ENCODE data around the gene NUMA1.

Gene NUMA1

DNA sequence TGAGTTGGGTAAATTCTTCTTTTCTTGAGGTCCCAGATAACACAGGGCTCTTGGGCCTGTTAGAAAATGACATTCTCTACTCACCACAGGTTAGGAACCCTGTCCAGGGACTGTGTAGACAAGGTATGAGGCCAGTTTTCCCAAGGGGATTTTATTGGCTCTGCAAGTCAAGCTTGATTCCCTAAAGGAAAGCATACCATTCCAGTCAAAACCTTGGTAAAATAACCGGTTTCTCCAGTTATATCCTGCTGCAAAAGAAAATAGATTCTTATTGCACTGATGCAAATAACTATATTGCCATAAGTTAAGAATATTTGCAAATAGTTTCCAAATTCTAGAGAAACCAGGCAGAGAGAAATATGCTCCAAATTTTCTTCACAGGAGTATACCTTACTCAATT is 45.6 kb upstream of the NUMA1 start:
- H3K79me2 ChIP-seq (ENCODE audit: control insufficient read depth, low read length): no peaks in the 10 kb centered on the region
- H3K4me3 ChIP-seq (ENCODE audit: low read length): no peak overlapping the region
- H3K36me3 ChIP-seq (ENCODE audit: control insufficient read depth, low read length): no peaks in the 10 kb centered on the region
- H3K4me1 ChIP-seq (ENCODE audit: control insufficient read depth, low read length): no peaks in the 10 kb centered on the region
- no peaks in the 10 kb centered on the region for H3F3A ChIP-seq (ENCODE audit: control insufficient read depth, insufficient read depth)
- H4K20me1 ChIP-seq (ENCODE audit: control insufficient read depth, insufficient read depth, low read depth, low read length): no peaks in the 10 kb centered on the region
- H3K4me2 ChIP-seq (ENCODE audit: low read length): no peak overlapping the region
- H3K9me2 ChIP-seq (replicated peaks; ENCODE audit: control insufficient read depth, low read length): no peaks in the 10 kb centered on the region
- no peak overlapping the region for H3K27ac ChIP-seq (ENCODE audit: low read depth, low read length)
- no peak for TF ChIP-seq EZH2phosphoT487 (IDR thresholded peaks at IDR 0.05; ENCODE audit: borderline replicate concordance, low read length)
- TF ChIP-seq, protein P1, sequence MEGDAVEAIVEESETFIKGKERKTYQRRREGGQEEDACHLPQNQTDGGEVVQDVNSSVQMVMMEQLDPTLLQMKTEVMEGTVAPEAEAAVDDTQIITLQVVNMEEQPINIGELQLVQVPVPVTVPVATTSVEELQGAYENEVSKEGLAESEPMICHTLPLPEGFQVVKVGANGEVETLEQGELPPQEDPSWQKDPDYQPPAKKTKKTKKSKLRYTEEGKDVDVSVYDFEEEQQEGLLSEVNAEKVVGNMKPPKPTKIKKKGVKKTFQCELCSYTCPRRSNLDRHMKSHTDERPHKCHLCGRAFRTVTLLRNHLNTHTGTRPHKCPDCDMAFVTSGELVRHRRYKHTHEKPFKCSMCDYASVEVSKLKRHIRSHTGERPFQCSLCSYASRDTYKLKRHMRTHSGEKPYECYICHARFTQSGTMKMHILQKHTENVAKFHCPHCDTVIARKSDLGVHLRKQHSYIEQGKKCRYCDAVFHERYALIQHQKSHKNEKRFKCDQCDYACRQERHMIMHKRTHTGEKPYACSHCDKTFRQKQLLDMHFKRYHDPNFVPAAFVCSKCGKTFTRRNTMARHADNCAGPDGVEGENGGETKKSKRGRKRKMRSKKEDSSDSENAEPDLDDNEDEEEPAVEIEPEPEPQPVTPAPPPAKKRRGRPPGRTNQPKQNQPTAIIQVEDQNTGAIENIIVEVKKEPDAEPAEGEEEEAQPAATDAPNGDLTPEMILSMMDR (IDR thresholded peaks at IDR 0.05; ENCODE audit: low read depth, low read length, poor library complexity, severe bottlenecking): no peak
- no peaks in the 10 kb centered on the region for H3K27me3 ChIP-seq (ENCODE audit: control insufficient read depth, low read length)
- H3K9me3 ChIP-seq (ENCODE audit: control insufficient read depth, insufficient read depth, low read length): peaks cover 39% of the 10 kb centered on the region

DNA sequence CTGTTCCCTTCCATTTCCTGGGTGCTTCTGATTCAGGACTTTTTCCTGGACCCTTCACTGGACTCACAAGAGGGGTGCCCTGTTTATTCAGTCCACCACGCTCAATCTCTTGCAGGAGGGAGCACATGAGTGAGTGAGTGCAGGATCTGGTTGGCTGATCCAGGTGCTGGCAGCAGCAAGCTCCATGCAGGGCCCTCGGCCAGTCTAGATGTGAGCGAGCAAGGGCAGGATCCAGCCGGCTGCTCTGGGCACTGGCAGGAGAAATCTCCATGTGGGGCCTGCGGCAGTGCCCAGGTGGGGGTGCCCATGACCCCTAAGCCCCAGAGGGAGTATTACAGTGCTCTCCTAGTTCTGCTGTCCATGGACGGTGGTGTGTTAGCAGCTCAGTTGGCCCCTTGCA is 43.7 kb upstream of the NUMA1 start:
- Histone ChIP-seq H3K27ac (ENCODE audit: low read depth, low read length) (no peak overlapping the region), H3K79me2 (ENCODE audit: control insufficient read depth, low read length) (no peaks in the 10 kb centered on the region), H3F3A (ENCODE audit: control insufficient read depth, insufficient read depth) (no peaks in the 10 kb centered on the region), H3K27me3 (ENCODE audit: control insufficient read depth, low read length) (no peaks in the 10 kb centered on the region), H3K9me2 (replicated peaks; ENCODE audit: control insufficient read depth, low read length) (no peaks in the 10 kb centered on the region), H4K20me1 (ENCODE audit: control insufficient read depth, insufficient read depth, low read depth, low read length) (no peaks in the 10 kb centered on the region), H3K4me2 (ENCODE audit: low read length) (no peak overlapping the region), H3K4me1 (ENCODE audit: control insufficient read depth, low read length) (no peaks in the 10 kb centered on the region), H3K9me3 (ENCODE audit: control insufficient read depth, insufficient read depth, low read length) (peaks cover 34% of the 10 kb centered on the region), H3K36me3 (ENCODE audit: control insufficient read depth, low read length) (no peaks in the 10 kb centered on the region), H3K4me3 (ENCODE audit: low read length) (no peak overlapping the region)
- TF ChIP-seq EZH2phosphoT487 (IDR thresholded peaks at IDR 0.05; ENCODE audit: borderline replicate concordance, low read length): no peak
- TF ChIP-seq, protein P1 (IDR thresholded peaks at IDR 0.05; ENCODE audit: low read depth, low read length, poor library complexity, severe bottlenecking): no peak

DNA sequence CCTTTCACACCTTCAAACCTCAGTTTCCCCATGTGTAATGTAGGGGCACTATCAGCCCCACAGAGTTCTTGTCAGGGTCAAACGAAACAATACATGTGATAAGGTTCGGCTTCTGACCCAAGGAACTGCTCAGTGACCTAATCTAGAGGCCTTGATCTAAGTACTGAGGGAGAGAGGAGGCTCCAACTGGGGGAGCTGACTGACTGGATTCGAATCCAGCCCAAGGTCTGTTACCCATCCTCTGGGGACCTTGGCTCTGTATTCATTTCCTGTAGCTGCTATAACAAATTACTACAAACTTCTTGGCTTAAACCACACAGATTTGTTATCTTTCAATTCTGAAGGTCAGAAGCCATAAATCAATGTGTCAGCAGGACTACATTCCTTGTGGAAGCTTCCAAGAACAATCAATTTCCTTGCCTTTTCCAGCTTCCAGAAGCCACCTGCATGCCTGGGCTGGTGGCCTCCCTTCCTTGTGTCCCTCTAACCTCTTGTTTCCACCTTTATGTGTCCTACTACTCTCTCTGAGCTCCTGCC is 42.8 kb upstream of the NUMA1 start:
- no peaks in the 10 kb centered on the region for H3K27me3 ChIP-seq (ENCODE audit: control insufficient read depth, low read length)
- no peak overlapping the region for H3K4me3 ChIP-seq (ENCODE audit: low read length)
- H4K20me1 ChIP-seq (ENCODE audit: control insufficient read depth, insufficient read depth, low read depth, low read length): no peaks in the 10 kb centered on the region
- no peaks in the 10 kb centered on the region for H3K9me2 ChIP-seq (replicated peaks; ENCODE audit: control insufficient read depth, low read length)
- no peak overlapping the region for H3K27ac ChIP-seq (ENCODE audit: low read depth, low read length)
- TF ChIP-seq, protein P1 (IDR thresholded peaks at IDR 0.05; ENCODE audit: low read depth, low read length, poor library complexity, severe bottlenecking): no peak
- no peak for TF ChIP-seq EZH2phosphoT487 (IDR thresholded peaks at IDR 0.05; ENCODE audit: borderline replicate concordance, low read length)
- H3F3A ChIP-seq (ENCODE audit: control insufficient read depth, insufficient read depth): no peaks in the 10 kb centered on the region
- H3K4me2 ChIP-seq (ENCODE audit: low read length): no peak overlapping the region
- no peaks in the 10 kb centered on the region for H3K79me2 ChIP-seq (ENCODE audit: control insufficient read depth, low read length)
- H3K4me1 ChIP-seq (ENCODE audit: control insufficient read depth, low read length): no peaks in the 10 kb centered on the region
- peaks cover 25% of the 10 kb centered on the region for H3K9me3 ChIP-seq (ENCODE audit: control insufficient read depth, insufficient read depth, low read length)
- no peaks in the 10 kb centered on the region for H3K36me3 ChIP-seq (ENCODE audit: control insufficient read depth, low read length)

Measured in DOHH2 (cell line).